ENCODE results near the gene CHMP5.
A peak's percentile ranks its signal among the peaks of the same experiment; 100 is the strongest.

Gene CHMP5

GRCh38 chr9:33249983-33250382 lies 14.9 kb upstream of the CHMP5 start:
- H3K9me3 ChIP-seq (ENCODE audit: insufficient read depth, low read depth, low read length) = no peaks in the 10 kb centered on the region
- no peak overlapping the region for H3K9ac ChIP-seq (ENCODE audit: low read length)

GRCh38 chr9:33250458-33250995 lies 14.3 kb upstream of the CHMP5 start:
- no peak overlapping the region for H2AK5ac ChIP-seq (ENCODE audit: low read length)
- no peak overlapping the region for H2AFZ ChIP-seq (ENCODE audit: insufficient read depth, low read length, poor library complexity)
- H2BK12ac ChIP-seq (ENCODE audit: low read length) = no peak overlapping the region
- H3K36me3 ChIP-seq (ENCODE audit: control insufficient read depth in 1 of 2, insufficient read depth in 2 of 2, low read length in 2 of 2) = peaks cover 12 to 23% of the 10 kb centered on the region in 2 experiments
- H3K9me3 ChIP-seq (ENCODE audit: insufficient read depth, low read depth, low read length) = peaks cover 3% of the 10 kb centered on the region
- no CpG with 5 or more reads among the region's 1 CpG for WGBS (ENCODE audit: extremely low coverage, insufficient coverage, insufficient read length)
- no peak overlapping the region for H3K4me2 ChIP-seq (ENCODE audit: low read length)
- no peak overlapping the region for H3K18ac ChIP-seq (ENCODE audit: low read length)
- no peak overlapping the region for H3K4ac ChIP-seq (ENCODE audit: low read depth, low read length)
- no peak overlapping the region for H2BK5ac ChIP-seq (ENCODE audit: low read depth, low read length, poor library complexity)
- no peak overlapping the region for H4K8ac ChIP-seq (ENCODE audit: low read depth, low read length)
- H4K91ac ChIP-seq (ENCODE audit: low read depth, low read length) = no peak overlapping the region
- no peak overlapping the region for H2BK120ac ChIP-seq (ENCODE audit: insufficient read depth, low read length, poor library complexity)
- no peak overlapping the region for H3K14ac ChIP-seq (ENCODE audit: low read length)
- no peak overlapping the region for H3K23ac ChIP-seq (ENCODE audit: low read length)
- H3K27me3 ChIP-seq (ENCODE audit: insufficient read depth, low read length) = no peaks in the 10 kb centered on the region
- no peak overlapping the region for H3K4me3 ChIP-seq (ENCODE audit: low read depth, low read length)
- H3K27ac ChIP-seq (ENCODE audit: low read depth, low read length) = no peak overlapping the region
- no peak overlapping the region for H4K12ac ChIP-seq (ENCODE audit: low read depth, low read length)
- H3K9ac ChIP-seq (ENCODE audit: low read length) = no peak overlapping the region
- no peaks in the 10 kb centered on the region for H3K79me2 ChIP-seq (ENCODE audit: control insufficient read depth, insufficient read depth, low read length, poor library complexity)
- no peaks in the 10 kb centered on the region for H3K79me1 ChIP-seq (ENCODE audit: low read length)
- no peaks in the 10 kb centered on the region for H3K4me1 ChIP-seq (ENCODE audit: control insufficient read depth in 1 of 2, insufficient read depth in 2 of 2, low read length in 2 of 2)
- DNase-seq = peak; percentile 52 to 57

More at GRCh38 chr9:33249983-33250382, 14.9 kb upstream of the CHMP5 start:
- Histone ChIP-seq H3K36me3 (ENCODE audit: control insufficient read depth in 1 of 2, insufficient read depth in 2 of 2, low read length in 2 of 2) (peaks cover 7 to 18% of the 10 kb centered on the region in 2 experiments), H2AK5ac (ENCODE audit: low read length) (no peak overlapping the region), H4K8ac (ENCODE audit: low read depth, low read length) (no peak overlapping the region), H3K4me1 (ENCODE audit: control insufficient read depth in 1 of 2, insufficient read depth in 2 of 2, low read length in 2 of 2) (no peaks in the 10 kb centered on the region), H3K4me3 (ENCODE audit: low read depth, low read length) (no peak overlapping the region), H2BK120ac (ENCODE audit: insufficient read depth, low read length, poor library complexity) (no peak overlapping the region), H3K14ac (ENCODE audit: low read length) (no peak overlapping the region), H2BK12ac (ENCODE audit: low read length) (no peak overlapping the region), H3K23ac (ENCODE audit: low read length) (no peak overlapping the region), H3K4me2 (ENCODE audit: low read length) (no peak overlapping the region), H3K79me2 (ENCODE audit: control insufficient read depth, insufficient read depth, low read length, poor library complexity) (no peaks in the 10 kb centered on the region), H3K18ac (ENCODE audit: low read length) (no peak overlapping the region), H4K12ac (ENCODE audit: low read depth, low read length) (no peak overlapping the region), H2AFZ (ENCODE audit: insufficient read depth, low read length, poor library complexity) (no peak overlapping the region), H4K91ac (ENCODE audit: low read depth, low read length) (no peak overlapping the region), H3K4ac (ENCODE audit: low read depth, low read length) (no peak overlapping the region), H3K27me3 (ENCODE audit: insufficient read depth, low read length) (no peaks in the 10 kb centered on the region), H2BK5ac (ENCODE audit: low read depth, low read length, poor library complexity) (no peak overlapping the region), H3K79me1 (ENCODE audit: low read length) (no peaks in the 10 kb centered on the region), H3K27ac (ENCODE audit: low read depth, low read length) (no peak overlapping the region)
- WGBS (ENCODE audit: extremely low coverage, insufficient coverage, insufficient read length) = no CpG with 5 or more reads among the region's 2 CpGs
- DNase-seq = no peak

GRCh38 chr9:33254211-33254610 lies 10.6 kb upstream of the CHMP5 start:
- H3K23ac ChIP-seq (ENCODE audit: low read length) = no peak overlapping the region
- no peak overlapping the region for H2BK5ac ChIP-seq (ENCODE audit: low read depth, low read length, poor library complexity)
- peaks cover 15 to 41% of the 10 kb centered on the region in 2 experiments for H3K36me3 ChIP-seq (ENCODE audit: control insufficient read depth in 1 of 2, insufficient read depth in 2 of 2, low read length in 2 of 2)
- H3K79me1 ChIP-seq (ENCODE audit: low read length) = no peaks in the 10 kb centered on the region
- no peak for DNase-seq
- H2BK12ac ChIP-seq (ENCODE audit: low read length) = no peak overlapping the region
- no peak overlapping the region for H3K4me3 ChIP-seq (ENCODE audit: low read depth, low read length)
- no peak overlapping the region for H3K14ac ChIP-seq (ENCODE audit: low read length)
- no peak overlapping the region for H4K12ac ChIP-seq (ENCODE audit: low read depth, low read length)
- H4K8ac ChIP-seq (ENCODE audit: low read depth, low read length) = no peak overlapping the region
- peaks cover 3% of the 10 kb centered on the region for H3K9me3 ChIP-seq (ENCODE audit: insufficient read depth, low read depth, low read length)
- H3K79me2 ChIP-seq (ENCODE audit: control insufficient read depth, insufficient read depth, low read length, poor library complexity) = peaks cover 2% of the 10 kb centered on the region
- H3K27ac ChIP-seq (ENCODE audit: low read depth, low read length) = no peak overlapping the region
- no peaks in the 10 kb centered on the region for H3K27me3 ChIP-seq (ENCODE audit: insufficient read depth, low read length)
- H2AFZ ChIP-seq (ENCODE audit: insufficient read depth, low read length, poor library complexity) = no peak overlapping the region
- no peak overlapping the region for H3K18ac ChIP-seq (ENCODE audit: low read length)
- no peak overlapping the region for H3K4me2 ChIP-seq (ENCODE audit: low read length)
- H3K4ac ChIP-seq (ENCODE audit: low read depth, low read length) = no peak overlapping the region
- no peak overlapping the region for H4K91ac ChIP-seq (ENCODE audit: low read depth, low read length)
- no peak overlapping the region for H2AK5ac ChIP-seq (ENCODE audit: low read length)
- no peak overlapping the region for H2BK120ac ChIP-seq (ENCODE audit: insufficient read depth, low read length, poor library complexity)
- no peak overlapping the region for H3K9ac ChIP-seq (ENCODE audit: low read length)
- no CpG with 5 or more reads among the region's 4 CpGs for WGBS (ENCODE audit: extremely low coverage, insufficient coverage, insufficient read length)
- H3K4me1 ChIP-seq (ENCODE audit: control insufficient read depth in 1 of 2, insufficient read depth in 2 of 2, low read length in 2 of 2) = no peaks in the 10 kb centered on the region

- H2BK12ac ChIP-seq (ENCODE audit: low read length) = no peak overlapping the region
- no peak overlapping the region for H3K23ac ChIP-seq (ENCODE audit: low read length)
- H3K14ac ChIP-seq (ENCODE audit: low read length) = no peak overlapping the region
- no peak overlapping the region for H4K12ac ChIP-seq (ENCODE audit: low read depth, low read length)
- H3K9ac ChIP-seq (ENCODE audit: low read length) = no peak overlapping the region
- WGBS (ENCODE audit: extremely low coverage, insufficient coverage, insufficient read length) = no CpG with 5 or more reads among the region's 8 CpGs
- H3K27ac ChIP-seq (ENCODE audit: low read depth, low read length) = no peak overlapping the region
- no peak overlapping the region for H3K4me3 ChIP-seq (ENCODE audit: low read depth, low read length)
- H3K79me2 ChIP-seq (ENCODE audit: control insufficient read depth, insufficient read depth, low read length, poor library complexity) = peaks cover 2% of the 10 kb centered on the region
- H3K18ac ChIP-seq (ENCODE audit: low read length) = no peak overlapping the region
- no peaks in the 10 kb centered on the region for H3K79me1 ChIP-seq (ENCODE audit: low read length)
- no peaks in the 10 kb centered on the region for H3K27me3 ChIP-seq (ENCODE audit: insufficient read depth, low read length)
- no peak overlapping the region for H2AK5ac ChIP-seq (ENCODE audit: low read length)
- H2BK120ac ChIP-seq (ENCODE audit: insufficient read depth, low read length, poor library complexity) = no peak overlapping the region
- peaks cover 3% of the 10 kb centered on the region for H3K9me3 ChIP-seq (ENCODE audit: insufficient read depth, low read depth, low read length)
- H3K4ac ChIP-seq (ENCODE audit: low read depth, low read length) = no peak overlapping the region
- peaks cover 16 to 46% of the 10 kb centered on the region in 2 experiments for H3K36me3 ChIP-seq (ENCODE audit: control insufficient read depth in 1 of 2, insufficient read depth in 2 of 2, low read length in 2 of 2)
- no peak overlapping the region for H4K8ac ChIP-seq (ENCODE audit: low read depth, low read length)
- H3K4me1 ChIP-seq (ENCODE audit: control insufficient read depth in 1 of 2, insufficient read depth in 2 of 2, low read length in 2 of 2) = no peaks in the 10 kb centered on the region
- H2AFZ ChIP-seq (ENCODE audit: insufficient read depth, low read length, poor library complexity) = no peak overlapping the region
- no peak overlapping the region for H3K4me2 ChIP-seq (ENCODE audit: low read length)
- peak; percentile 61 to 75 for DNase-seq
- no peak overlapping the region for H2BK5ac ChIP-seq (ENCODE audit: low read depth, low read length, poor library complexity)
- peak overlapping the region; percentile 1 for H4K91ac ChIP-seq (ENCODE audit: low read depth, low read length)
Observed at GRCh38 chr9:33255014-33255413, 9.8 kb upstream of the CHMP5 start.
